ENCODE measurements around the gene TACC3. TPM values are rescaled to one million over a fixed set of nuclear protein-coding genes. Genes with fewer than 3 reads are reported as not detected.

The TACC3 gene
- total RNA-seq, 1 experiment from 2014 or later: 156 TPM

DNA sequence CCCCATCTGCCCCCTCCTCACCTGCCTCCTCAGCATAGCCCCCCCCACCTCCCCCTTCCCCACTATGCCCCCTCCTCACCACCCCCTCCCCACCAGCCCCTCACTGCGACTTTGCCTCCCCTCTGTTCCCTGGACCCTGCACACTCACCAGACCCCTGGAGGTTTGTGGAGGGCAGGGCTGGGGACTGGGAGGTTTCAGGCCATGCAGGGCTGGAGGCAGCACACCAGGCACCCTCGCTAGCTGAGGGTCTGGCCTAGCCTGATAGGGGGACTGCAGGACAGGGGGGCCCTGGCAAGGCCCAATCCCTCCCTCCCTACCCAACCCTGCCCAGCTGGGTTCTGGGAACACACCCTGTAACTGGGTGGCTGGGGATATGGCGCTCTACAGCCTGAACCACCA is 28.0 kb downstream of the TACC3 start:
- no peaks in the 10 kb centered on the region for H3K4me1 ChIP-seq (ENCODE audit: insufficient read depth, low read length)
- H3K14ac ChIP-seq (ENCODE audit: insufficient read depth, low read length): no peak overlapping the region
- no peak overlapping the region for H4K5ac ChIP-seq (ENCODE audit: insufficient read length, low read depth, low read length)
- no peaks in the 10 kb centered on the region for H3K79me2 ChIP-seq (ENCODE audit: insufficient read depth, low read length)
- Mint-ChIP-seq H3K27ac (no peak overlapping the region), H3K4me1 (peaks cover 0 to 10% of the 10 kb centered on the region in 2 experiments; a peak in 1 of 4 replicates), H3K9me3 (no peaks in the 10 kb centered on the region), H3K27me3 (ENCODE audit: low read depth) (no peaks in the 10 kb centered on the region), H3K36me3 (ENCODE audit: insufficient read depth in 1 of 3, low read depth in 3 of 3) (peaks cover 0 to 12% (median 9%) of the 10 kb centered on the region in 3 experiments; a peak in 5 of 7 replicates), H3K4me3 (no peak overlapping the region)
- H2BK5ac ChIP-seq (ENCODE audit: insufficient read length, low read length): no peak overlapping the region
- H3K27ac ChIP-seq (ENCODE audit: insufficient read length, low read depth, low read length): no peak overlapping the region
- H2BK12ac ChIP-seq (ENCODE audit: insufficient read length, low read depth, low read length): no peak overlapping the region
- H3K4ac ChIP-seq (ENCODE audit: low read depth, low read length): no peak overlapping the region
- H3K56ac ChIP-seq (ENCODE audit: insufficient read length, low read depth, low read length): no peak overlapping the region
- no peak overlapping the region for H4K8ac ChIP-seq (replicated peaks; ENCODE audit: insufficient read length, low read depth, low read length)
- no peak overlapping the region for H2AFZ ChIP-seq (ENCODE audit: low read length)
- no peak overlapping the region for H3T11ph ChIP-seq (ENCODE audit: low read length)
- no peak overlapping the region for H2BK15ac ChIP-seq (ENCODE audit: low read depth, low read length)
- H2AK5ac ChIP-seq (ENCODE audit: insufficient read length, low read length): no peak overlapping the region
- no CpG with 5 or more reads among the region's 3 CpGs for WGBS (ENCODE audit: extremely low coverage, insufficient read length, low lambda C conversion rate)
- TF ChIP-seq, protein P1, sequence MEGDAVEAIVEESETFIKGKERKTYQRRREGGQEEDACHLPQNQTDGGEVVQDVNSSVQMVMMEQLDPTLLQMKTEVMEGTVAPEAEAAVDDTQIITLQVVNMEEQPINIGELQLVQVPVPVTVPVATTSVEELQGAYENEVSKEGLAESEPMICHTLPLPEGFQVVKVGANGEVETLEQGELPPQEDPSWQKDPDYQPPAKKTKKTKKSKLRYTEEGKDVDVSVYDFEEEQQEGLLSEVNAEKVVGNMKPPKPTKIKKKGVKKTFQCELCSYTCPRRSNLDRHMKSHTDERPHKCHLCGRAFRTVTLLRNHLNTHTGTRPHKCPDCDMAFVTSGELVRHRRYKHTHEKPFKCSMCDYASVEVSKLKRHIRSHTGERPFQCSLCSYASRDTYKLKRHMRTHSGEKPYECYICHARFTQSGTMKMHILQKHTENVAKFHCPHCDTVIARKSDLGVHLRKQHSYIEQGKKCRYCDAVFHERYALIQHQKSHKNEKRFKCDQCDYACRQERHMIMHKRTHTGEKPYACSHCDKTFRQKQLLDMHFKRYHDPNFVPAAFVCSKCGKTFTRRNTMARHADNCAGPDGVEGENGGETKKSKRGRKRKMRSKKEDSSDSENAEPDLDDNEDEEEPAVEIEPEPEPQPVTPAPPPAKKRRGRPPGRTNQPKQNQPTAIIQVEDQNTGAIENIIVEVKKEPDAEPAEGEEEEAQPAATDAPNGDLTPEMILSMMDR (conservative IDR thresholded peaks at IDR 0.05): no peak
- H3K79me1 ChIP-seq (ENCODE audit: insufficient read depth, low read depth, low read length, poor library complexity, severe bottlenecking): no peaks in the 10 kb centered on the region
- H3K23me2 ChIP-seq (ENCODE audit: insufficient read length, low read depth, low read length, poor library complexity, severe bottlenecking): no peaks in the 10 kb centered on the region
- H3K4me2 ChIP-seq (ENCODE audit: insufficient read depth, insufficient read length, low read length): no peak overlapping the region
- H3K23ac ChIP-seq (ENCODE audit: insufficient read length, low read depth, low read length): no peak overlapping the region
- H3K9ac ChIP-seq (ENCODE audit: extremely low read depth, insufficient read length, low read length): no peak overlapping the region
- no peaks in the 10 kb centered on the region for H4K20me1 ChIP-seq (ENCODE audit: control insufficient read depth, insufficient read depth, insufficient read length)
- H3K27me3 ChIP-seq (ENCODE audit: insufficient read depth, low read length): no peaks in the 10 kb centered on the region
- no peak overlapping the region for H2BK120ac ChIP-seq (ENCODE audit: low read depth, low read length, poor library complexity, severe bottlenecking)
- H3K9me3 ChIP-seq (ENCODE audit: control insufficient read depth, low read depth, low read length): no peaks in the 10 kb centered on the region
- H4K91ac ChIP-seq (ENCODE audit: insufficient read length, low read depth, low read length): no peak overlapping the region
- H3K18ac ChIP-seq (ENCODE audit: insufficient read length, low read depth, low read length): no peak overlapping the region
- H2BK20ac ChIP-seq (ENCODE audit: low read depth, low read length, poor library complexity, severe bottlenecking): no peak overlapping the region
- no peak for DNase-seq
